PC-3 (cell line): ENCODE data around the gene PACS1.

Experiments
- CTCF ChIP-seq: fragments of 300-600 bp; sonication (generic); conservative IDR thresholded peaks from 2 replicates; pipeline ENCODE4 v1.5.1; 2017; ENCODE audit warnings: antibody characterized with exemption, low read depth, mild to moderate bottlenecking, low read length
- EZH2 ChIP-seq: fragments of 300-600 bp; sonication (generic); IDR thresholded peaks from one replicate; pipeline ENCODE4 v1.6.1; 2017; ENCODE audit warnings: antibody characterized with exemption, mild to moderate bottlenecking, low read length; ENCODE audit not compliant: unreplicated experiment
- EZH2phosphoT487 ChIP-seq: fragments of 300-600 bp; sonication (generic); IDR thresholded peaks from 2 replicates; pipeline ENCODE4 v1.6.1; 2018; ENCODE audit warnings: mild to moderate bottlenecking, antibody characterized with exemption, low read length, borderline replicate concordance

- TF ChIP-seq CTCF (no peak), EZH2 (no peak), EZH2phosphoT487 (no peak)
Observed at GRCh38 chr11:66158156-66158555, 88.1 kb downstream of the PACS1 start.
